ENCODE data around the gene ZNF667.
A peak's percentile ranks its signal among the peaks of the same experiment; 100 is the strongest.

The ZNF667 gene

DNA sequence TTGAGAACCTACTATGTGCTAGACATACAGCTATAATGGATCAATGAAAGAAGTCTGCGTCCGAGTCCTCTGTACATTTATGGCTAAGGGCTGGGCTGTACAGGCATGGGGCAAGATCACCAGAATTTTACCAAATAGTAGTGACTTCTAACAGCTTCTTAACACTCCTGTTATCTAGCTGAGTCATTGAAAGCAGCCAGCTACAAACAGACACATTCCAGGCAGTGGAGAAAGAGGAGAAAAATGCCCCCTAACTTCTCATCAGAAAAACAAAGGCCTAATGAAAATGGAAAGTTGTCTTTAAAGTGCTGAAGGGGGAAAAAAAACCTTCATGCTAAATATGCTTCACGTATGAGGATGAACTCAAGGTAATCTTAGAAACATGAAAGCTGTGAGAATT, 14.3 kb upstream of the ZNF667 start:
- TF ChIP-seq, protein P1, sequence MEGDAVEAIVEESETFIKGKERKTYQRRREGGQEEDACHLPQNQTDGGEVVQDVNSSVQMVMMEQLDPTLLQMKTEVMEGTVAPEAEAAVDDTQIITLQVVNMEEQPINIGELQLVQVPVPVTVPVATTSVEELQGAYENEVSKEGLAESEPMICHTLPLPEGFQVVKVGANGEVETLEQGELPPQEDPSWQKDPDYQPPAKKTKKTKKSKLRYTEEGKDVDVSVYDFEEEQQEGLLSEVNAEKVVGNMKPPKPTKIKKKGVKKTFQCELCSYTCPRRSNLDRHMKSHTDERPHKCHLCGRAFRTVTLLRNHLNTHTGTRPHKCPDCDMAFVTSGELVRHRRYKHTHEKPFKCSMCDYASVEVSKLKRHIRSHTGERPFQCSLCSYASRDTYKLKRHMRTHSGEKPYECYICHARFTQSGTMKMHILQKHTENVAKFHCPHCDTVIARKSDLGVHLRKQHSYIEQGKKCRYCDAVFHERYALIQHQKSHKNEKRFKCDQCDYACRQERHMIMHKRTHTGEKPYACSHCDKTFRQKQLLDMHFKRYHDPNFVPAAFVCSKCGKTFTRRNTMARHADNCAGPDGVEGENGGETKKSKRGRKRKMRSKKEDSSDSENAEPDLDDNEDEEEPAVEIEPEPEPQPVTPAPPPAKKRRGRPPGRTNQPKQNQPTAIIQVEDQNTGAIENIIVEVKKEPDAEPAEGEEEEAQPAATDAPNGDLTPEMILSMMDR (IDR thresholded peaks at IDR 0.05; ENCODE audit: unreplicated experiment in 3 of 3): no peak
- Mint-ChIP-seq H3K4me3 (no peak overlapping the region), H3K27ac (no peak overlapping the region), H3K9me3 (peaks cover 62% of the 10 kb centered on the region), H3K4me1 (no peaks in the 10 kb centered on the region), H3K36me3 (ENCODE audit: low read depth) (no peaks in the 10 kb centered on the region), H3K27me3 (ENCODE audit: low read depth) (no peaks in the 10 kb centered on the region)

DNA sequence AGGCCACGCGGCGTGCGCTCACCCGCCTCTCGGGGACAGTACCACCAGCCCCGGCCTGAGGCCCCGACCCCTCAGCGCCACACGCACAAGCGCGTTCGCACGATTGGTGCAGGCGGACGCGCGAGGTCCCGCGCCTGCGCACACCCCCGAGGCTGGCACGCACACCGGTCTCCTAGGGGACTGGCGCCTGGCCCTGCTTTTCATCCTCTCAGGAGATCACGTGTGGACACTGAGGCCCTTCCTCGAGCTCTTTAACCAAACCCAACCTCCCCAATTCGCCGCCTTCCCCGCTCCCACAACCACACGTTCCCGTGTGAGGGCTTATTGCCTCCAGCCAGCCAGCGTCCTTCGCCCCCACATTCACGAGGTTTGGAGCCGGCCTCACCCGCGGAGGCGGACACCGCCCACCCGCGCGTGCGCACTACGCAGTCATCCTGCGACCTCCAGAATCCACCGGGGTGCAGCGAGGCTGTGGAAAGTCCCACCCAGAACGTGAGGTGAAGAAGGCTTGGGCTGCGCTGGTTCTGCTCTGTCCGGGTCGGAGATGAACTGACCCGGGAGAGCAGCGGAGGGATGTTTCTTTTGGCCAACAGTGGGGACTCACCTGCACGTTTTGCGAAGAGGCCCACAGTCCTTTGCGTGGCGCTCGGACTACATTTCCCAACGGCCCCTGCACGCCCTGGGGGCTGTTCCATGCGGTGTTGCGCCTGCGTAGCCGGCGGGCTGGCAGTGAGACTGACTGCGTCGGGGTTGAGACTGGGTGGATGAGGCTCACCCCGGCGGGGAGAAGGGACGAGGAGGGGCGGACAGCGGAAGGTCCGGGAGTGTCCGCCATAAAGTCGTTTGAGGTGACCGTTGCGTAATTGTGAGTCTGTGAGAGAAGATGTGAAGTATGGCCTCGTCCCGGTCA, 539 bp upstream of the ZNF667 start:
- no peak overlapping the region for H3K27ac Mint-ChIP-seq
- H3K4me3 Mint-ChIP-seq: peak overlapping the region; percentile 10 to 63 (median 60)
- H3K9me3 Mint-ChIP-seq: peaks cover 65% of the 10 kb centered on the region
- TF ChIP-seq, protein P1 (IDR thresholded peaks at IDR 0.05; ENCODE audit: unreplicated experiment in 3 of 3): no peak
- H3K4me1 Mint-ChIP-seq: no peaks in the 10 kb centered on the region
- H3K36me3 Mint-ChIP-seq (ENCODE audit: low read depth): peaks cover 5% of the 10 kb centered on the region
- H3K27me3 Mint-ChIP-seq (ENCODE audit: low read depth): no peaks in the 10 kb centered on the region

DNA sequence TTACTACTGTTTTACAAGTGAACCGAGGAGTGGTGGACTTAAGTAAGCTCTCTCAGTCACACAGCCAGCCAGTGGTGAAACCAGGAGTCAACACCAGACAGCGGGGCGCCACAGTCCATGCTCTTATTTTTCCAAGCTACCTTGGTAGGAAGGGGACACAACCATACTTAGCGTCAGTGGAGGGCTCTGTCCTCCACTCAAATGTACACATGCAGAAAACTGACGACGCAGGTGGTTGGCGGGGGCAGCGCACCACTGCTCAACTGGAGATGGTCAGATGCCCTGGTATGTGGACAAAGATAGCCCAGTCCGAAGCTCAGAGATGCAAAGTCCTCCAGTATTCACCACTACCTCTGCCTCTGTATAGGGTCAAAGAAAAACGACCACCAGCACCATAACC, 1.1 kb downstream of the ZNF667 start:
- Mint-ChIP-seq H3K9me3 (peaks cover 72% of the 10 kb centered on the region), H3K27ac (no peak overlapping the region)

DNA sequence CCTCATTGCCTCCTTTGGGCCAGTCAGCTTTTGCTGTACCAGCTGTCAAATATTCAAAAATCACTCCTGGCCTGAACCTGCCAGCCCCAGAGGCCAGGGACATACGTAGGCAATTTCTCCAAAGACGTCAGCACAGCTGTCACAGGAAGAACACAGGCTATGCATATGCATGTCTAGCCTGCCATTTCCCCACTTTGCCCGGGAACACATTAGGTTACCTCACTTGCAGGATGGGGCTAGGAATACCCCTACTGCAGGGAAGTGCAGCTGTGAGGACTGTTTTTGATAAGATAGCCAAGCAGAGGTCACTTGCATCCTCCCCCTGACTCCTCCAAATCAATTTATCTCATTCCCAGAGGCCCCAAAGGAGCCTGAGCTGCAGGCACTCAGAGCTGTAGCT, 2.8 kb downstream of the ZNF667 start:
- Mint-ChIP-seq H3K4me1 (no peaks in the 10 kb centered on the region), H3K9me3 (peaks cover 71% of the 10 kb centered on the region), H3K36me3 (ENCODE audit: low read depth) (peaks cover 10% of the 10 kb centered on the region), H3K4me3 (no peak overlapping the region), H3K27me3 (ENCODE audit: low read depth) (no peaks in the 10 kb centered on the region), H3K27ac (no peak overlapping the region)
- TF ChIP-seq, protein P1 (IDR thresholded peaks at IDR 0.05; ENCODE audit: unreplicated experiment in 3 of 3): no peak

More for the DNA sequence above, 1.1 kb downstream of the ZNF667 start:
- Mint-ChIP-seq H3K27me3 (ENCODE audit: low read depth) (no peaks in the 10 kb centered on the region), H3K4me1 (no peaks in the 10 kb centered on the region), H3K4me3 (no peak overlapping the region), H3K36me3 (ENCODE audit: low read depth) (peaks cover 10% of the 10 kb centered on the region)
- TF ChIP-seq, protein P1 (IDR thresholded peaks at IDR 0.05; ENCODE audit: unreplicated experiment in 3 of 3): no peak

DNA sequence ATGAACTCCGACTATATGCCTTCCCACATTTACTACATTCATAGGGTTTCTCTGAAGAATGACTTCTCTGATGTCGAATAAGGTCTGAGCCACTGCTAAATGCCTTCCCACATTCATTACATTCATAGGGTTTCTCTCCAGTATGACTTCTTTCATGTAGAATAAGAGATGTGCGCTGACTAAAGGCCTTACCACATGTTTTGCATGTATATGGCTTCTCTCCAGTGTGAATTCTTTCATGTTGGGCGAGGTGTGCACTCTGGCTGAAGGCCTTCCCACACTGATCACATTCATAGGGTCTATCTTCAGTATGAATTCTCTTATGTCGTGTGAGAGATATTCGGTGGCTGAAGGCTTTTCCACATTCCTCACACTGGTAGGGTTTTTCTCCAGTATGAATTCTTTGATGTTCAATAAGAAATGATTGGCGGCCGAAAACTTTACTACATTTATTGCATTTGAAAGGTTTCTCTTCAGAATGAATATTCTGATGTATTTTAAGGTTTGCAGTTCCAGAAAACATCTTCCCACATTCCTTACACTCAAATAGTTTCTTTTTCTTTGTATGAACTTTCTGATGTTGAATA, 35.8 kb downstream of the ZNF667 start:
- no peaks in the 10 kb centered on the region for H3K36me3 Mint-ChIP-seq (ENCODE audit: low read depth)
- no peak overlapping the region for H3K27ac Mint-ChIP-seq
- H3K9me3 Mint-ChIP-seq: peaks cover 56% of the 10 kb centered on the region
- no peaks in the 10 kb centered on the region for H3K4me1 Mint-ChIP-seq
- TF ChIP-seq, protein P1 (IDR thresholded peaks at IDR 0.05; ENCODE audit: unreplicated experiment in 3 of 3): no peak
- H3K27me3 Mint-ChIP-seq (ENCODE audit: low read depth): no peaks in the 10 kb centered on the region
- H3K4me3 Mint-ChIP-seq: no peak overlapping the region
